GM06990 (cell line): ENCODE data around the gene DNAJC5.

Source experiments
- DNase-seq: peaks from one replicate; pipeline ENCODE4 v3.0.0-alpha.2; 2011; ENCODE audit not compliant: insufficient read length; ENCODE audit errors: extremely low read depth
- H3K27me3 ChIP-seq: replicated peaks from 2 replicates; pipeline ENCODE4 v1.6.0; 2011; ENCODE audit warnings: low read length; ENCODE audit not compliant: control insufficient read depth, insufficient read depth
- H3K36me3 ChIP-seq: 2 replicates; pipeline ENCODE4 v1.5.1; 2011; ENCODE audit warnings: low read length; ENCODE audit not compliant: control insufficient read depth, insufficient read depth
- H3K4me3 ChIP-seq: replicated peaks from 2 replicates; pipeline ENCODE4 v1.5.1; 2011; ENCODE audit warnings: low read depth, mild to moderate bottlenecking, control low read depth, low read length
- CTCF ChIP-seq: IDR thresholded peaks from 2 replicates; pipeline ENCODE4 v1.5.1; 2011; ENCODE audit warnings: low read length, control low read depth, mild to moderate bottlenecking, inconsistent platforms; ENCODE audit not compliant: insufficient read depth, poor library complexity, severe bottlenecking

Gene DNAJC5

GRCh38 chr20:63937596-63937995 is 42.7 kb downstream of the DNAJC5 start:
- H3K4me3 ChIP-seq, result no peak overlapping the region
- TF ChIP-seq CTCF, result no peak
- H3K27me3 ChIP-seq, result no peaks in the 10 kb centered on the region
- peaks cover 28% of the 10 kb centered on the region for H3K36me3 ChIP-seq
- DNase-seq, result no peak

- Histone ChIP-seq H3K27me3 (no peaks in the 10 kb centered on the region), H3K4me3 (no peak overlapping the region), H3K36me3 (peaks cover 37% of the 10 kb centered on the region)
- TF ChIP-seq CTCF, result no peak
- peak; percentile 17 for DNase-seq
These were observed 44.4 kb downstream of the DNAJC5 start for GRCh38 chr20:63939061-63939935.

- no peak for TF ChIP-seq CTCF
- H3K4me3 ChIP-seq, result no peak overlapping the region
- H3K36me3 ChIP-seq, result peaks cover 38% of the 10 kb centered on the region
- no peaks in the 10 kb centered on the region for H3K27me3 ChIP-seq
- peak; percentile 18 for DNase-seq
These were observed 45.1 kb downstream of the DNAJC5 start for GRCh38 chr20:63940071-63940471.

DNA sequence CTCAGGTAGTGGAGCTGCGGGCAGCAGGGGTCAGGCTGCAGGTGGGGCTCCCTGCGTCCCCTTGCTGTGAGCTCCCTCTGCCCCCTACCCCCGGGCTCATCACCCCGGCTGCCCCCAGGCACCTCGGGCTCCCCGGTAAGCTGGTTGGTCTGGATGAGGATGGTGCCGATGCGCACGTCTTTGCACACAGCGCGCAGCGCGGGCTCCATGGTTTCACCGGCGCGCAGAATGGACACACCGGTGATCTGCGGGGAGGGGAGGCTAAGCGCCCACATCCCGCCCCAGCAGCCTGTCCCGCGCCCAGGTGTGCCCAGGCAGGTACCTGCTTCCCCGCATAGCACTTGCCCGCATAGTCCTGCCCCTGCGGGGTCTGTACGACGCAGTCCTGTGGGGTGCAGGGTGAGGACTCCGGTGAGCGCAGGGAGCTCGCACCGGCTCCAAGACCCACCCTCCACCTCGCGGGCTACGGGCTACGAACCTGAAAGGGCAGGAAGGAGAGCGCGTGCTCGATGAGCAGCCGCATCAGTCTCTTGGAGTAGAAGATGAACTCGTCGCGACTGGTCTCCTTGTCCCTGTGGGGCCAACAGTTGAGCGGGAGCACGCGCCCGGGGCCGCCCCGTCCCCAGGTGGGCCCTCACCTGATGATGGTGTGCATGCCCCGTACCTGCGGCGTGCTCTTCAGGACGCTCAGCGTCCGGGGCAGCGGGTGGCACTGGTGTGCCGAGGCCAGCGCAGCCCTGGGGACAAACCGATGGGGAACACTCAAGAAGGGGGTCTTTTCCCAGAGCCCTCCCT is 45.7 kb downstream of the DNAJC5 start:
- H3K36me3 ChIP-seq, result peaks cover 39% of the 10 kb centered on the region
- no peak for TF ChIP-seq CTCF
- peak; percentile 30 for DNase-seq
- no peak overlapping the region for H3K4me3 ChIP-seq
- no peaks in the 10 kb centered on the region for H3K27me3 ChIP-seq

- no peak for TF ChIP-seq CTCF
- no peaks in the 10 kb centered on the region for H3K27me3 ChIP-seq
- H3K36me3 ChIP-seq, result peaks cover 40% of the 10 kb centered on the region
- no peak overlapping the region for H3K4me3 ChIP-seq
- DNase-seq, result peak; percentile 74
These were observed 46.6 kb downstream of the DNAJC5 start for GRCh38 chr20:63941282-63942081.
